IMR-90 (cell line): ENCODE results near the gene KRT1. TPM values are rescaled to one million over a fixed set of nuclear protein-coding genes. Genes with fewer than 3 reads are reported as not detected.

Source experiments
- ATAC-seq: fragments of 200-7000 bp; cut with Tn5 transposase; 2 replicates; pipeline ENCODE4 v1.9.1; 2020; ENCODE audit warnings: low read depth, mild to moderate bottlenecking, moderate library complexity
- BruUV-seq: library from RNA; stranded (reverse); fragments of 400-500 nt; replicated peaks from 2 replicates; lab custom pipeline; 2021; lab: Mats Ljungman, UMichigan
- CTCF ChIA-PET: fragments of 300-600 bp; formaldehyde crosslinking; extraction: SDS; loops from one replicate; lab custom pipeline; 2021; ENCODE audit warnings: antibody characterized with exemption; lab: Yijun Ruan, JAX
- POLR2A ChIA-PET: fragments of 300-600 bp; sonication (Branson Sonifier 250); formaldehyde crosslinking; loops from one replicate; lab custom pipeline; 2022; ENCODE audit warnings: antibody characterized with exemption; ENCODE audit not compliant: unreplicated experiment; lab: Charles Lee
- DNase-seq: peaks from one replicate; pipeline ENCODE4 v3.0.0; 2013
- H2AFZ ChIP-seq: replicated peaks from 2 replicates; pipeline ENCODE3; 2013; ENCODE audit warnings: low read length, mild to moderate bottlenecking; ENCODE audit not compliant: poor library complexity
- H2AK5ac ChIP-seq: 2 replicates; pipeline ENCODE4 v1.6.1; 2013; ENCODE audit warnings: low read depth, low read length, inconsistent platforms
- H2AK9ac ChIP-seq: replicated peaks from 2 replicates; pipeline ENCODE3; 2013; ENCODE audit warnings: mild to moderate bottlenecking, low read depth, low read length, moderate library complexity; ENCODE audit not compliant: poor library complexity
- H2BK120ac ChIP-seq: 2 replicates; pipeline ENCODE4 v1.6.1; 2013; ENCODE audit warnings: low read depth, low read length, inconsistent platforms
- H2BK15ac ChIP-seq: 3 replicates; pipeline ENCODE4 v1.6.1; 2013; ENCODE audit warnings: low read depth, low read length, inconsistent platforms
- H2BK20ac ChIP-seq: 2 replicates; pipeline ENCODE4 v1.6.1; 2013; ENCODE audit warnings: low read depth, mild to moderate bottlenecking, inconsistent platforms, low read length, moderate library complexity
- H2BK5ac ChIP-seq: 2 replicates; pipeline ENCODE4 v1.6.1; 2013; ENCODE audit warnings: mild to moderate bottlenecking, low read depth, low read length, inconsistent platforms; ENCODE audit not compliant: poor library complexity, severe bottlenecking
- H3K14ac ChIP-seq: replicated peaks from 2 replicates; pipeline ENCODE4 v1.6.1; 2013; ENCODE audit warnings: low read depth, low read length, inconsistent platforms
- H3K18ac ChIP-seq: 2 replicates; pipeline ENCODE4 v1.6.1; 2013; ENCODE audit warnings: low read depth, low read length, control low read depth
- H3K23ac ChIP-seq: 2 replicates; pipeline ENCODE4 v1.6.1; 2013; ENCODE audit warnings: low read depth, low read length, inconsistent platforms
- H3K27ac ChIP-seq: 2 replicates; pipeline ENCODE4 v1.5.1; 2013; ENCODE audit warnings: mild to moderate bottlenecking, control low read depth, low read length; ENCODE audit not compliant: insufficient read depth
- H3K27me3 ChIP-seq: 2 replicates; pipeline ENCODE4 v1.6.1; 2013; ENCODE audit warnings: low read length; ENCODE audit not compliant: control insufficient read depth, insufficient read depth
- H3K36me3 ChIP-seq: 2 replicates; pipeline ENCODE4 v1.6.1; 2013; ENCODE audit warnings: low read length, mixed read lengths; ENCODE audit not compliant: control insufficient read depth, insufficient read depth
- H3K4ac ChIP-seq: 2 replicates; pipeline ENCODE4 v1.6.1; 2013; ENCODE audit warnings: low read depth, low read length, inconsistent platforms
- H3K4me1 ChIP-seq: 2 replicates; pipeline ENCODE4 v1.6.1; 2013; ENCODE audit warnings: low read length, mixed read lengths; ENCODE audit not compliant: control insufficient read depth, insufficient read depth
- H3K4me2 ChIP-seq: 2 replicates; pipeline ENCODE4 v1.6.1; 2013; ENCODE audit warnings: low read depth, mild to moderate bottlenecking, control low read depth, low read length, moderate library complexity
- H3K4me3 ChIP-seq: 2 replicates; pipeline ENCODE4 v1.5.1; 2013; ENCODE audit warnings: low read depth, mild to moderate bottlenecking, control low read depth, low read length, moderate library complexity; ENCODE audit not compliant: insufficient read depth
- H3K56ac ChIP-seq: 2 replicates; pipeline ENCODE4 v1.6.1; 2013; ENCODE audit warnings: low read length, inconsistent platforms; ENCODE audit not compliant: insufficient read depth; ENCODE audit errors: extremely low read depth
- H3K79me1 ChIP-seq, 2 experiments: 2 replicates each; pipeline ENCODE4 v1.6.1; 2013; ENCODE audit warnings: low read length in 2 of 2, inconsistent platforms in 1 of 2, low read depth in 1 of 2
- H3K9ac ChIP-seq: 2 replicates; pipeline ENCODE4 v1.6.1; 2013; ENCODE audit warnings: low read depth, low read length, control low read depth
- H3K9me1 ChIP-seq: 2 replicates; pipeline ENCODE4 v1.6.1; 2013; ENCODE audit warnings: low read length, inconsistent platforms; ENCODE audit not compliant: insufficient read depth
- H3K9me3 ChIP-seq: 2 replicates; pipeline ENCODE4 v1.6.1; 2013; ENCODE audit warnings: low read length; ENCODE audit not compliant: control insufficient read depth, insufficient read depth
- H4K20me1 ChIP-seq: 2 replicates; pipeline ENCODE4 v1.6.1; 2013; ENCODE audit warnings: low read length, inconsistent platforms; ENCODE audit not compliant: insufficient read depth
- H4K5ac ChIP-seq: 2 replicates; pipeline ENCODE4 v1.6.1; 2013; ENCODE audit warnings: mild to moderate bottlenecking, low read depth, low read length, control low read depth
- H4K8ac ChIP-seq, 2 experiments: 2 replicates each; pipeline ENCODE4 v1.6.1; 2013; ENCODE audit warnings: low read depth in 2 of 2, low read length in 2 of 2, control low read depth in 1 of 2, inconsistent platforms in 1 of 2
- H4K91ac ChIP-seq: 2 replicates; pipeline ENCODE4 v1.6.1; 2013; ENCODE audit warnings: low read depth, low read length, inconsistent platforms; ENCODE audit not compliant: insufficient read depth
- BHLHE40 ChIP-seq: fragments of 150-350 bp; IDR thresholded peaks from 2 replicates; pipeline ENCODE4 v1.6.1; 2016; ENCODE audit warnings: mild to moderate bottlenecking, low read depth, low read length
- CEBPB ChIP-seq: IDR thresholded peaks from 2 replicates; pipeline ENCODE4 v1.6.1; 2012; ENCODE audit warnings: low read depth, low read length, improper control_type of control experiment
- CHD1 ChIP-seq: IDR thresholded peaks from 2 replicates; pipeline ENCODE4 v1.6.1; 2012; ENCODE audit warnings: low read depth, low read length, improper control_type of control experiment
- ELK1 ChIP-seq: fragments of 150-350 bp; IDR thresholded peaks from 2 replicates; pipeline ENCODE4 v1.6.1; 2016; ENCODE audit warnings: low read depth, mild to moderate bottlenecking, low read length, moderate library complexity, borderline replicate concordance
- FOS ChIP-seq: fragments of 150-350 bp; IDR thresholded peaks from 2 replicates; pipeline ENCODE4 v1.6.1; 2016; ENCODE audit warnings: low read depth, low read length
- MAFK ChIP-seq: IDR thresholded peaks from 2 replicates; pipeline ENCODE4 v1.6.1; 2012; ENCODE audit warnings: low read depth, low read length, improper control_type of control experiment
- MAZ ChIP-seq: IDR thresholded peaks from 2 replicates; pipeline ENCODE4 v1.6.1; 2012; ENCODE audit warnings: low read depth, mild to moderate bottlenecking, low read length, improper control_type of control experiment, moderate library complexity, borderline replicate concordance
- MXI1 ChIP-seq: IDR thresholded peaks from 2 replicates; pipeline ENCODE4 v1.6.1; 2012; ENCODE audit warnings: low read depth, mild to moderate bottlenecking, low read length, moderate library complexity, borderline replicate concordance
- NFE2L2 ChIP-seq: fragments of 150-350 bp; IDR thresholded peaks from 2 replicates; pipeline ENCODE4 v1.6.1; 2016; ENCODE audit warnings: low read depth, mild to moderate bottlenecking, low read length
- POLR2A ChIP-seq: IDR thresholded peaks from 2 replicates; pipeline ENCODE4 v1.6.1; 2012; ENCODE audit warnings: mild to moderate bottlenecking, low read depth, low read length
- RAD21 ChIP-seq: IDR thresholded peaks from 2 replicates; pipeline ENCODE4 v1.6.1; 2012; ENCODE audit warnings: low read length, improper control_type of control experiment
- RCOR1 ChIP-seq: IDR thresholded peaks from 2 replicates; pipeline ENCODE4 v1.6.1; 2012; ENCODE audit warnings: mild to moderate bottlenecking, low read length, improper control_type of control experiment; ENCODE audit not compliant: insufficient replicate concordance
- RFX5 ChIP-seq: IDR thresholded peaks from 2 replicates; pipeline ENCODE4 v1.8.0; 2012; ENCODE audit warnings: low read depth, mild to moderate bottlenecking, low read length, moderate library complexity
- SMC3 ChIP-seq: fragments of 150-350 bp; IDR thresholded peaks from 2 replicates; pipeline ENCODE4 v1.6.1; 2016; ENCODE audit warnings: low read depth, mild to moderate bottlenecking, antibody characterized with exemption, low read length, moderate library complexity
- USF2 ChIP-seq: fragments of 150-350 bp; IDR thresholded peaks from 2 replicates; pipeline ENCODE4 v1.6.1; 2017; ENCODE audit warnings: mild to moderate bottlenecking, antibody characterized with exemption, low read length, low read depth
- WGBS, 2 experiments: methylation state at CpG; one replicate each; pipeline versions ENCODE4 v1.1.5 to v1.1.7; 2013; ENCODE audit warnings: missing lambda C conversion rate in 2 of 2; ENCODE audit not compliant: insufficient read length in 1 of 2; ENCODE audit errors: extremely low coverage in 2 of 2; 5-methylcytosine and 5-hydroxymethylcytosine counted together
- dilution Hi-C: fragments of 300-500 bp; cut with HindIII; formaldehyde crosslinking; loops from one replicate; pipeline ENCODE4 v1.14.3; 2018; ENCODE audit warnings: low sequenced_read_pairs; ENCODE audit not compliant: unreplicated experiment
- in situ Hi-C: fragments of 300-500 bp; cut with MboI; formaldehyde crosslinking; loops from 3 replicates; pipeline ENCODE4 v1.14.3; 2019; ENCODE audit warnings: low sequenced_read_pairs, inconsistent platforms, mixed read lengths
- intact Hi-C: fragments of 100-400 bp; cut with micrococcal nuclease; formaldehyde crosslinking; loops from 2 replicates; pipeline ENCODE4 v1.10.0; 2022
- polyA plus RNA-seq, 3 experiments: library from polyadenylated mRNA; depleted of rRNA; stranded (reverse); fragments of >200 nt; gene quantifications; 2 replicates each; pipeline ENCODE4 v1.2.3, GENCODE V29; 2012; ENCODE audit warnings: low replicate concordance in 1 of 3
- total RNA-seq: library from RNA; depleted of rRNA; stranded (reverse); fragments of >200 nt; gene quantifications from 2 replicates; pipeline ENCODE4 v1.2.3, GENCODE V29; 2012
- TF ChIP-seq, protein P1 (sequence below): conservative IDR thresholded peaks from 2 replicates; pipeline ENCODE4 v1.5.1; 2012; ENCODE audit warnings: mild to moderate bottlenecking, low read depth, low read length, improper control_type of control experiment

KRT1 gene
- total and polyA plus RNA-seq, 2 of the 4 experiments (the other 2 are of a cell fraction), result not detected

- Histone ChIP-seq H4K8ac (no peak overlapping the region), H2BK5ac (no peak overlapping the region), H4K20me1 (no peaks in the 10 kb centered on the region), H3K9ac (no peak overlapping the region), H2AFZ (no peak overlapping the region), H2BK15ac (no peak overlapping the region), H3K27me3 (peaks cover 28% of the 10 kb centered on the region), H3K4me3 (no peak overlapping the region), H2BK120ac (no peak overlapping the region), H3K4me2 (no peak overlapping the region), H3K9me1 (no peaks in the 10 kb centered on the region), H3K36me3 (no peaks in the 10 kb centered on the region), H3K79me1 (no peaks in the 10 kb centered on the region), H3K27ac (no peak overlapping the region), H4K5ac (no peak overlapping the region), H3K18ac (no peak overlapping the region), H3K9me3 (no peaks in the 10 kb centered on the region), H2AK9ac (no peak overlapping the region), H3K14ac (no peak overlapping the region), H3K4me1 (no peaks in the 10 kb centered on the region), H3K56ac (no peak overlapping the region), H3K23ac (no peak overlapping the region), H2BK20ac (no peak overlapping the region), H3K4ac (no peak overlapping the region), H2AK5ac (no peak overlapping the region), H4K91ac (no peak overlapping the region)
- dilution Hi-C loops, result no loop called here
- intact Hi-C loops, result no loop called here
- TF ChIP-seq CEBPB (no peak), MAFK (no peak), FOS (no peak), RFX5 (no peak), SMC3 (no peak), CHD1 (no peak), NFE2L2 (no peak), RCOR1 (no peak), BHLHE40 (no peak), ELK1 (no peak), USF2 (no peak), RAD21 (no peak), MXI1 (no peak), POLR2A (no peak), MAZ (no peak)
- TF ChIP-seq, protein P1, sequence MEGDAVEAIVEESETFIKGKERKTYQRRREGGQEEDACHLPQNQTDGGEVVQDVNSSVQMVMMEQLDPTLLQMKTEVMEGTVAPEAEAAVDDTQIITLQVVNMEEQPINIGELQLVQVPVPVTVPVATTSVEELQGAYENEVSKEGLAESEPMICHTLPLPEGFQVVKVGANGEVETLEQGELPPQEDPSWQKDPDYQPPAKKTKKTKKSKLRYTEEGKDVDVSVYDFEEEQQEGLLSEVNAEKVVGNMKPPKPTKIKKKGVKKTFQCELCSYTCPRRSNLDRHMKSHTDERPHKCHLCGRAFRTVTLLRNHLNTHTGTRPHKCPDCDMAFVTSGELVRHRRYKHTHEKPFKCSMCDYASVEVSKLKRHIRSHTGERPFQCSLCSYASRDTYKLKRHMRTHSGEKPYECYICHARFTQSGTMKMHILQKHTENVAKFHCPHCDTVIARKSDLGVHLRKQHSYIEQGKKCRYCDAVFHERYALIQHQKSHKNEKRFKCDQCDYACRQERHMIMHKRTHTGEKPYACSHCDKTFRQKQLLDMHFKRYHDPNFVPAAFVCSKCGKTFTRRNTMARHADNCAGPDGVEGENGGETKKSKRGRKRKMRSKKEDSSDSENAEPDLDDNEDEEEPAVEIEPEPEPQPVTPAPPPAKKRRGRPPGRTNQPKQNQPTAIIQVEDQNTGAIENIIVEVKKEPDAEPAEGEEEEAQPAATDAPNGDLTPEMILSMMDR, result no peak
- no peak for ATAC-seq
- no peak for DNase-seq
- BruUV-seq, result no TSS peak
- POLR2A ChIA-PET, result interaction anchor here (0.6 kb wide), 1 partner anchor 1173 kb away, joined by 3 read pairs; no protein-coding TSS in a partner anchor
- no CpG with 5 or more reads among the region's 5 CpGs for WGBS, 2 experiments
- in situ Hi-C loops, result no loop called here
- CTCF ChIA-PET, result no interaction called here
These were observed 3.1 kb downstream of the KRT1 start for GRCh38 chr12:52677126-52677525.
